Esophagus muscularis mucosa (tissue), 4 donors: Measurements from ENCODE around the gene NKD2. TPM values are rescaled to one million over a fixed set of nuclear protein-coding genes. Genes with fewer than 3 reads are reported as not detected.

Experiments used
- DNase-seq: peaks from one replicate; pipeline ENCODE4 v3.0.0-alpha.2; 2017; ENCODE audit errors: extremely low spot score
- H3K27ac ChIP-seq, 4 donors: fragments of 200-600 bp; sonication (generic); replicated peaks in 1 of 4; 1 replicate in 3 of 4; 2 replicates in 1 of 4; pipeline ENCODE4 v1.5.1; 2016 to 2019; ENCODE audit warnings: mild to moderate bottlenecking in 1 of 4
- H3K27me3 ChIP-seq, 4 donors: fragments of 200-600 bp; sonication (generic); one replicate each; pipeline versions ENCODE4 v1.5.1 to v1.6.0; 2016 to 2019
- H3K36me3 ChIP-seq, 4 donors: fragments of 200-600 bp; sonication (generic); one replicate each; pipeline ENCODE4 v1.5.1; 2016 to 2019
- H3K4me1 ChIP-seq, 4 donors: fragments of 200-600 bp; sonication (generic); one replicate each; pipeline ENCODE4 v1.5.1; 2016 to 2019
- H3K4me3 ChIP-seq, 4 donors: fragments of 200-600 bp; sonication (generic); 1 replicate in 2 of 4; 2 replicates in 2 of 4; pipeline ENCODE4 v1.5.1; 2016 to 2019; ENCODE audit warnings: mild to moderate bottlenecking in 4 of 4, moderate library complexity in 1 of 4
- H3K9me3 ChIP-seq, 4 donors: fragments of 200-600 bp; sonication (generic); 1 replicate in 3 of 4; 2 replicates in 1 of 4; pipeline ENCODE4 v1.5.1; 2016 to 2019
- EP300 ChIP-seq: sonication (generic); formaldehyde crosslinking; IDR thresholded peaks from one replicate; pipeline ENCODE4 v1.6.1; 2017; ENCODE audit warnings: antibody characterized with exemption
- POLR2A ChIP-seq: fragments of 450-650 bp; IDR thresholded peaks from one replicate; pipeline ENCODE4 v1.6.1; 2017; ENCODE audit warnings: antibody characterized with exemption, moderate library complexity, mild to moderate bottlenecking, low read depth
- POLR2AphosphoS5 ChIP-seq, 2 donors: sonication (generic); formaldehyde crosslinking; IDR thresholded peaks; one replicate each; pipeline ENCODE4 v1.6.1; 2017; ENCODE audit warnings: antibody characterized with exemption in 2 of 2
- WGBS: methylation state at CpG from one replicate; pipeline ENCODE4 v1.1.5; 2018; 5-methylcytosine and 5-hydroxymethylcytosine counted together
- intact Hi-C: fragments of 100-400 bp; cut with DNase I; formaldehyde crosslinking; loops from one replicate; pipeline ENCODE4 v1.15.1; 2023
- total RNA-seq, 4 donors: library from RNA; depleted of rRNA; stranded (reverse); fragments of >200 nt; gene quantifications; one replicate each; pipeline versions ENCODE4 v1.1.0 to v1.2.1, GENCODE V29; 2016
- TF ChIP-seq, protein P1 (sequence below), 3 experiments: fragments of 200-600 bp in 2 of 3; fragments of 450-650 bp in 1 of 3; sonication (generic) in 2 of 3; IDR thresholded peaks; one replicate each; pipeline ENCODE4 v1.5.1; 2017 to 2019; ENCODE audit warnings: antibody characterized with exemption in 3 of 3, mild to moderate bottlenecking in 2 of 3, moderate library complexity in 1 of 3

NKD2 gene
- total RNA-seq, 4 donors from 2014 or later: 3.0 to 6.6 (median 5.4) TPM

DNA sequence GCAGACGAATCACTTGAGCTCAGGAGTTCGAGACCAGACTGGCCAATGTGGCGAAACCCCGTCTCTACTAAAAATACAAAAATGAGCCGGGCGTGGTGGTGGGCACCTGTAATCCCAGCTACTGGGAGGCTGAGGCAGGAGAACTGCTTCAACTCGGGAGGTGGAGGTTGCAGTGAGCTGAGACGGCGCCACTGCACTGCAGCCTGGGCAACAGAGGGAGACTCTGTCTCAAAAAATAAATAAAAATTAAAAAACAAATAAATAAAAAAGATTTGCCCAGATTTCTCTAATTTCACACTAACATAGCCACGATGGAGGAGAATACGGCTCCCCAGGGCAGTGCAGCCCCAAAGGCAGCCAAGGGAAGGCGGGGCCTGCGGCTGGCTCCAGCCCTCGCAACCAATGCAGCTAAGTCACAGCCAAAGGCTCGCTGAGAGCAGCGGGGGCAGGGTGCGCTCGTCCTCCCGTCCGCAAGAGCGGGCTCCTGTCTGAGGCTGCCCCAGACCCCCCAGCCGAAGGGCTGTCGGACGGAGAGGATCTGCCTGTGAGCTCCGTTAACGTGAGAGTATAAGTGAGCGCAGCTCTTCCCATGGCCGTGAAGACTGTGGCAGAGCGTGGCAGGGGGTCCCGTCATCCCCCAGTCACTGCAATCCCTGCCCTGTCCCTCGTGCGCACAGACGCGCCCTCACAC, 59.7 kb downstream of the NKD2 start:
- intact Hi-C loops: no loop called here
- Histone ChIP-seq H3K36me3 (peaks cover 15 to 68% (median 57%) of the 10 kb centered on the region in 4 donors), H3K4me3 (no peak overlapping the region), H3K9me3 (no peaks in the 10 kb centered on the region), H3K27me3 (no peaks in the 10 kb centered on the region), H3K27ac (no peak overlapping the region), H3K4me1 (no peaks in the 10 kb centered on the region)
- 90% methylated on average over 28 of the region's 34 CpGs for whole genome bisulfite sequencing
- TF ChIP-seq POLR2A (no peak), POLR2AphosphoS5 (IDR thresholded peaks at IDR 0.05) (no peak), EP300 (no peak)
- TF ChIP-seq, protein P1, sequence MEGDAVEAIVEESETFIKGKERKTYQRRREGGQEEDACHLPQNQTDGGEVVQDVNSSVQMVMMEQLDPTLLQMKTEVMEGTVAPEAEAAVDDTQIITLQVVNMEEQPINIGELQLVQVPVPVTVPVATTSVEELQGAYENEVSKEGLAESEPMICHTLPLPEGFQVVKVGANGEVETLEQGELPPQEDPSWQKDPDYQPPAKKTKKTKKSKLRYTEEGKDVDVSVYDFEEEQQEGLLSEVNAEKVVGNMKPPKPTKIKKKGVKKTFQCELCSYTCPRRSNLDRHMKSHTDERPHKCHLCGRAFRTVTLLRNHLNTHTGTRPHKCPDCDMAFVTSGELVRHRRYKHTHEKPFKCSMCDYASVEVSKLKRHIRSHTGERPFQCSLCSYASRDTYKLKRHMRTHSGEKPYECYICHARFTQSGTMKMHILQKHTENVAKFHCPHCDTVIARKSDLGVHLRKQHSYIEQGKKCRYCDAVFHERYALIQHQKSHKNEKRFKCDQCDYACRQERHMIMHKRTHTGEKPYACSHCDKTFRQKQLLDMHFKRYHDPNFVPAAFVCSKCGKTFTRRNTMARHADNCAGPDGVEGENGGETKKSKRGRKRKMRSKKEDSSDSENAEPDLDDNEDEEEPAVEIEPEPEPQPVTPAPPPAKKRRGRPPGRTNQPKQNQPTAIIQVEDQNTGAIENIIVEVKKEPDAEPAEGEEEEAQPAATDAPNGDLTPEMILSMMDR (IDR thresholded peaks at IDR 0.05): no peak
- no peak for DNase-seq

GRCh38 chr5:1068895-1069719, 60.5 kb downstream of the NKD2 start:
- intact Hi-C loops: no loop called here
- Histone ChIP-seq H3K27ac (no peak overlapping the region), H3K4me1 (no peaks in the 10 kb centered on the region), H3K9me3 (no peaks in the 10 kb centered on the region), H3K4me3 (no peak overlapping the region), H3K27me3 (no peaks in the 10 kb centered on the region), H3K36me3 (peaks cover 19 to 68% (median 58%) of the 10 kb centered on the region in 4 donors)
- no peak for DNase-seq
- WGBS: 91% methylated on average over 13 of the region's 33 CpGs
- TF ChIP-seq POLR2AphosphoS5 (IDR thresholded peaks at IDR 0.05) (no peak), POLR2A (no peak), EP300 (no peak)
- TF ChIP-seq, protein P1 (IDR thresholded peaks at IDR 0.05): no peak

DNA sequence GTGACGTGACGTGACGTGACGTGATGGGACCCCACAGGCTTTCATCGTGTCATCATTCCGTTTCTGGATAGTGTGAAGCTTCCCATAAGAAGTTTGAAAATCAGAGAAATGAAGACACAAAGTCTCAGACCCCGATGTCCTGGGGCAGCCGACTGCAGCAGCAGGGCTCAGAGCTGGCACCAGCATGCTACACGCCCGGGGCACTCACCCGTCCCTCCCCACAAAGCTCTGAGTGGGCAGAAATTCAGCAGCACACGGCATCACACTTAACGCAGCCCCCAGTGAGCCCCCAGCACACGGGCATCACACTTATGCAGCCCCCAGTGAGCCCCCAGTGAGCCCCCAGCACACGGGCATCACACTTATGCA, 61.1 kb downstream of the NKD2 start:
- Histone ChIP-seq H3K27me3 (no peaks in the 10 kb centered on the region), H3K4me1 (no peaks in the 10 kb centered on the region), H3K9me3 (no peaks in the 10 kb centered on the region), H3K36me3 (peaks cover 21 to 68% (median 59%) of the 10 kb centered on the region in 4 donors), H3K4me3 (no peak overlapping the region), H3K27ac (no peak overlapping the region)
- intact Hi-C loops: no loop called here
- TF ChIP-seq POLR2AphosphoS5 (IDR thresholded peaks at IDR 0.05) (no peak), EP300 (no peak), POLR2A (no peak)
- TF ChIP-seq, protein P1 (IDR thresholded peaks at IDR 0.05): no peak
- no peak for DNase-seq
- WGBS: 96% methylated on average over 6 of the region's 15 CpGs

GRCh38 chr5:1073239-1074102, 64.9 kb downstream of the NKD2 start:
- no peaks in the 10 kb centered on the region for H3K27me3 ChIP-seq
- intact Hi-C loops: no loop called here
- DNase-seq: no peak
- H3K36me3 ChIP-seq: peaks cover 30 to 68% (median 66%) of the 10 kb centered on the region in 4 donors
- H3K9me3 ChIP-seq: no peaks in the 10 kb centered on the region
- 91% methylated on average over 25 of the region's 46 CpGs for WGBS
- H3K4me3 ChIP-seq: no peak overlapping the region
- no peaks in the 10 kb centered on the region for H3K4me1 ChIP-seq
- H3K27ac ChIP-seq: no peak overlapping the region
- TF ChIP-seq EP300: no peak
- TF ChIP-seq, protein P1 (IDR thresholded peaks at IDR 0.05): no peak
- no peak for TF ChIP-seq POLR2A
- TF ChIP-seq POLR2AphosphoS5 (IDR thresholded peaks at IDR 0.05): no peak
